ENCODE measurements around the gene CACHD1. TPM values are rescaled to one million over a fixed set of nuclear protein-coding genes. Genes with fewer than 3 reads are reported as not detected.
A peak's percentile ranks its signal among the peaks of the same experiment; 100 is the strongest.

The CACHD1 gene
- total and polyA plus RNA-seq, 2 of the 8 experiments (the other 6 are each of a cell fraction or from before 2014, with no cell fraction given) = 22.2 to 42.5 TPM

DNA sequence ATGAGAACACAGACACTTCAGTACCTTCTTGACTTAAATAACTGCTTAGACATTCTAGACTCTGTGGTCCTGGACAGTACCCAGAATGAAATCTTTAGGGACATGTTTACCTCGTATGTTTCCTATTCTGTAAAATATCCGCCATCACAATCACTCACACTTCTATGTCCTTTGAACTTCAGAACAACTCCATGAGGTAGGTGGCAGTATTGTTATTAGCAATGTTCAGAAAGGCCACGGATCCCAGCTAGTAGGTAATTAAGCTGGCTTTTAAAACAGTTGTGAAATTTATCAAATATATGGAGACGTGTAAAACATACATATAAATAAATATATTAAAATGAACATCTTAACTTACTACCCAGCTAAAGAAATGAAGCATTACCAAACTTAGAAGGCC is 83.4 kb downstream of the CACHD1 start:
- Histone ChIP-seq H3K36me3 (ENCODE audit: control insufficient read depth in 2 of 4, insufficient read depth in 4 of 4, low read length in 3 of 4) (peaks cover 4 to 20% (median 13%) of the 10 kb centered on the region in 4 experiments; a peak in 7 of 8 replicates), H3K4me1 (replicated peaks in 1 of 4; ENCODE audit: control insufficient read depth in 3 of 4, insufficient read depth in 4 of 4, low read length in 3 of 4) (no peaks in the 10 kb centered on the region; a peak in 1 of 7 replicates), H3K4me3 (ENCODE audit: extremely low read depth in 1 of 4, insufficient read depth in 2 of 4, low read depth in 3 of 4, low read length in 4 of 4) (no peak overlapping the region), H4K91ac (replicated peaks; ENCODE audit: insufficient read length, low read length) (no peak overlapping the region), H2AFZ (ENCODE audit: low read length) (no peak overlapping the region), H3K27me3 (replicated peaks in 1 of 4; ENCODE audit: control insufficient read depth in 3 of 4, extremely low read depth in 1 of 4, insufficient read depth in 3 of 4, low read length in 3 of 4) (no peaks in the 10 kb centered on the region), H4K5ac (ENCODE audit: insufficient read length, low read depth, low read length) (no peak overlapping the region), H3K23me2 (ENCODE audit: low read depth, low read length) (no peaks in the 10 kb centered on the region), H3K4ac (replicated peaks; ENCODE audit: insufficient read length, low read depth, low read length) (no peak overlapping the region), H3K9ac (replicated peaks in 1 of 4; ENCODE audit: extremely low read depth in 1 of 4, low read depth in 3 of 4, low read length in 3 of 4) (no peak overlapping the region), H3K18ac (ENCODE audit: extremely low read depth, low read length) (no peak overlapping the region), H3K79me1 (ENCODE audit: low read depth, low read length) (no peaks in the 10 kb centered on the region), H3K14ac (ENCODE audit: insufficient read length) (no peak overlapping the region), H3K9me3 (ENCODE audit: insufficient read depth in 2 of 2, low read depth in 1 of 2, low read length in 1 of 2) (no peaks in the 10 kb centered on the region), H2BK12ac (ENCODE audit: low read depth, low read length) (no peak overlapping the region), H3K23ac (ENCODE audit: insufficient read length) (no peak overlapping the region), H4K8ac (ENCODE audit: extremely low read depth, insufficient read depth, low read length) (no peak overlapping the region), H2AK5ac (ENCODE audit: low read depth, low read length) (no peak overlapping the region), H2BK5ac (ENCODE audit: low read depth, low read length) (no peak overlapping the region), H3K56ac (replicated peaks; ENCODE audit: insufficient read length, low read depth, low read length) (no peak overlapping the region), H2BK15ac (ENCODE audit: low read length) (no peak overlapping the region), H2BK20ac (ENCODE audit: low read length) (no peak overlapping the region), H3K4me2 (ENCODE audit: insufficient read depth in 1 of 2, low read depth in 2 of 2, low read length in 2 of 2) (no peak overlapping the region), H4K20me1 (replicated peaks in 1 of 2; ENCODE audit: control insufficient read depth in 1 of 2, insufficient read depth in 2 of 2, low read length in 2 of 2) (peaks cover 0 to 6% of the 10 kb centered on the region in 2 experiments), H3K79me2 (ENCODE audit: control insufficient read depth in 1 of 2, insufficient read depth in 2 of 2, low read length in 2 of 2) (peaks cover 4 to 50% of the 10 kb centered on the region in 2 experiments; a peak in 3 of 4 replicates), H3K27ac (ENCODE audit: low read depth, low read length) (no peak overlapping the region), H2BK120ac (replicated peaks; ENCODE audit: low read depth, low read length) (no peak overlapping the region)
- CTCF ChIA-PET (ENCODE audit: partially characterized antibody) = interaction anchor here (1.1 to 2.1 kb wide), 4 partner anchors 20 to 122 kb away, joined by 3 to 7 read pairs (median 5); no protein-coding TSS in a partner anchor
- WGBS, 2 experiments (ENCODE audit: extremely low coverage in 1 of 2, insufficient coverage in 1 of 2, insufficient read length in 1 of 2, insufficient replicate concordance in 2 of 2, low coverage in 1 of 2, low lambda C conversion rate in 2 of 2, missing lambda C conversion rate in 1 of 2) = 87% methylated on average over 4 of the region's 4 CpGs; no CpG with 5 or more reads in 1 of the 2 experiments
- no peak for DNase-seq (ENCODE audit: low read depth in 1 of 2, low spot score in 2 of 2)
- FAIRE-seq = no peak
- no peak for TF ChIP-seq CHD1 (IDR thresholded peaks at IDR 0.05; ENCODE audit: low read depth, low read length)
- peak; percentile 11 to 21; a peak in 2 of 4 replicates for TF ChIP-seq RAD21 (IDR thresholded peaks at IDR 0.05 in 1 of 2, conservative IDR thresholded peaks at IDR 0.05 in 1 of 2; ENCODE audit: low read depth in 2 of 2, low read length in 2 of 2)
- POLR2A ChIA-PET (ENCODE audit: partially characterized antibody) = interaction anchor here (1.7 kb wide), 1 partner anchor 14 kb away, joined by 6 read pairs; no protein-coding TSS in a partner anchor

Data from H1 (cell line).